Panc1 (cell line): Measurements from ENCODE around the gene PIGX. TPM values are rescaled to one million over a fixed set of nuclear protein-coding genes. Genes with fewer than 3 reads are reported as not detected.

Experiments
- ATAC-seq: fragments of 200-7000 bp; cut with Tn5 transposase; 2 replicates; pipeline ENCODE4 v1.9.1; 2020; ENCODE audit warnings: mild to moderate bottlenecking, moderate library complexity
- BruUV-seq: library from RNA; stranded (reverse); fragments of 400-500 nt; replicated peaks from 2 replicates; lab custom pipeline; 2021; lab: Mats Ljungman, UMichigan
- CTCF ChIA-PET: fragments of 300-600 bp; sonication (Branson Sonifier 250); formaldehyde crosslinking; loops from one replicate; lab custom pipeline; 2022; ENCODE audit warnings: antibody characterized with exemption; lab: Charles Lee
- POLR2A ChIA-PET: fragments of 300-600 bp; sonication (Branson Sonifier 250); formaldehyde crosslinking; loops from one replicate; lab custom pipeline; 2022; ENCODE audit warnings: antibody characterized with exemption; lab: Charles Lee
- DNase-seq: peaks from one replicate; pipeline ENCODE4 v3.0.0-alpha.2; 2010; ENCODE audit warnings: low read depth, low spot score
- H3K27ac ChIP-seq: 2 replicates; pipeline ENCODE4 v1.5.1; 2011; ENCODE audit warnings: mild to moderate bottlenecking, low read length, inconsistent platforms
- H3K27me3 ChIP-seq: fragments of 200-500 bp; sonication (Bioruptor generic); 2 replicates; pipeline ENCODE4 v1.6.0; 2014; ENCODE audit warnings: low read length, inconsistent platforms; ENCODE audit not compliant: control insufficient read depth, insufficient read depth
- H3K36me3 ChIP-seq: fragments of 200-500 bp; sonication (Bioruptor generic); 2 replicates; pipeline ENCODE4 v1.5.1; 2014; ENCODE audit warnings: inconsistent platforms, mild to moderate bottlenecking, low read length, moderate library complexity; ENCODE audit not compliant: control insufficient read depth, insufficient read depth
- H3K4me1 ChIP-seq: 2 replicates; pipeline ENCODE4 v1.5.1; 2011; ENCODE audit warnings: inconsistent platforms, mild to moderate bottlenecking, low read length, moderate library complexity; ENCODE audit not compliant: control insufficient read depth, insufficient read depth
- H3K4me3 ChIP-seq, 2 experiments: 2 replicates each; pipeline ENCODE4 v1.5.1; 2011 to 2012; ENCODE audit warnings: low read depth in 2 of 2, low read length in 2 of 2, mild to moderate bottlenecking in 2 of 2, inconsistent platforms in 1 of 2, moderate library complexity in 1 of 2
- H3K9me3 ChIP-seq: fragments of 200-500 bp; sonication (Bioruptor generic); 2 replicates; pipeline ENCODE4 v1.5.1; 2014; ENCODE audit warnings: low read depth, mild to moderate bottlenecking, inconsistent platforms, low read length, moderate library complexity; ENCODE audit not compliant: control insufficient read depth, insufficient read depth
- CTCF ChIP-seq: fragments of 450-650 bp; IDR thresholded peaks from 2 replicates; pipeline ENCODE4 v1.5.1; 2017; ENCODE audit warnings: mild to moderate bottlenecking
- POLR2AphosphoS5 ChIP-seq: IDR thresholded peaks from 2 replicates; pipeline ENCODE4 v1.6.1; 2012; ENCODE audit warnings: mild to moderate bottlenecking, low read depth, low read length, moderate library complexity
- REST ChIP-seq, 2 experiments: IDR thresholded peaks; 2 replicates each; pipeline ENCODE4 v1.6.1; 2011 to 2012; ENCODE audit warnings: low read depth in 2 of 2, control low read depth in 1 of 2, low read length in 1 of 2, mild to moderate bottlenecking in 1 of 2, moderate library complexity in 1 of 2; ENCODE audit not compliant: insufficient read depth in 1 of 2
- SIN3A ChIP-seq: IDR thresholded peaks from 2 replicates; pipeline ENCODE4 v1.6.1; 2012; ENCODE audit warnings: low read depth, mild to moderate bottlenecking, low read length, moderate library complexity, borderline replicate concordance; ENCODE audit not compliant: insufficient read depth
- TCF7L2 ChIP-seq: IDR thresholded peaks from 2 replicates; pipeline ENCODE4 v1.6.1; 2011; ENCODE audit warnings: mild to moderate bottlenecking, low read depth, low read length, inconsistent platforms
- in situ Hi-C: cut with HindIII; loops from 2 replicates; pipeline ENCODE4 v1.10.0; 2016; ENCODE audit warnings: low sequenced_read_pairs, low pct_unique_long_range_greater_than_20kb
- intact Hi-C: fragments of 100-400 bp; cut with micrococcal nuclease; formaldehyde crosslinking; loops from one replicate; pipeline ENCODE4 v1.10.0; 2022; ENCODE audit not compliant: unreplicated experiment
- total RNA-seq: library from RNA; stranded (reverse); gene quantifications from one replicate; pipeline ENCODE4 v1.2.1, GENCODE V29; 2021; ENCODE audit not compliant: unreplicated experiment

The PIGX gene
- total RNA-seq, 1 experiment from 2014 or later, result 85.7 TPM

- BruUV-seq, result no TSS peak
- in situ Hi-C loops, result no loop called here
- H3K36me3 ChIP-seq, result no peaks in the 10 kb centered on the region
- ATAC-seq (no peak), DNase-seq (no peak)
- TF ChIP-seq TCF7L2 (no peak), POLR2AphosphoS5 (no peak), REST (IDR thresholded peaks at IDR 0.05; ENCODE audit: insufficient read depth in 1 of 2, low read depth in 2 of 2, low read length in 1 of 2) (no peak), CTCF (no peak), SIN3A (no peak)
- no peaks in the 10 kb centered on the region for H3K27me3 ChIP-seq
- no peak overlapping the region for H3K4me3 ChIP-seq
- no peak overlapping the region for H3K27ac ChIP-seq
- ChIA-PET POLR2A (no interaction called here), CTCF (no interaction called here)
- intact Hi-C loops, result no loop called here
- no peaks in the 10 kb centered on the region for H3K9me3 ChIP-seq
- peaks cover 7% of the 10 kb centered on the region for H3K4me1 ChIP-seq
Observed at GRCh38 chr3:196782511-196782910, 70.3 kb downstream of the PIGX start.

Other genes with a start within 250 kb of the PIGX start
- gene RNF168, start 208.6 kb upstream of the PIGX start, total RNA-seq, result 21.3 TPM
- not detected for gene SMCO1, start 197.0 kb upstream of the PIGX start, total RNA-seq
- 18.6 TPM for gene WDR53, start 143.8 kb upstream of the PIGX start, total RNA-seq
- 21.6 TPM for gene FBXO45, start 143.7 kb upstream of the PIGX start, total RNA-seq
- gene NRROS, start 72.7 kb upstream of the PIGX start, total RNA-seq, result 8.8 TPM
- gene CEP19, start 127 bp upstream of the PIGX start, total RNA-seq, result 7.1 TPM
- 185 TPM for gene PAK2, start 27.5 kb downstream of the PIGX start, total RNA-seq
- gene SENP5, start 155.5 kb downstream of the PIGX start, total RNA-seq, result 40.0 TPM
- 122 TPM for gene NCBP2, start 230.2 kb downstream of the PIGX start, total RNA-seq